IMR-90 (cell line): ENCODE results near the gene UBL3.

Experiments
- CEBPB ChIP-seq: IDR thresholded peaks from 2 replicates; pipeline ENCODE4 v1.6.1; 2012; ENCODE audit warnings: low read depth, low read length, improper control_type of control experiment
- CTCF ChIP-seq: conservative IDR thresholded peaks from 2 replicates; pipeline ENCODE4 v1.5.1; 2012; ENCODE audit warnings: mild to moderate bottlenecking, low read depth, low read length, improper control_type of control experiment
- ELK1 ChIP-seq: fragments of 150-350 bp; IDR thresholded peaks from 2 replicates; pipeline ENCODE4 v1.6.1; 2016; ENCODE audit warnings: low read depth, mild to moderate bottlenecking, low read length, moderate library complexity, borderline replicate concordance
- FOS ChIP-seq: fragments of 150-350 bp; IDR thresholded peaks from 2 replicates; pipeline ENCODE4 v1.6.1; 2016; ENCODE audit warnings: low read depth, low read length
- MXI1 ChIP-seq: IDR thresholded peaks from 2 replicates; pipeline ENCODE4 v1.6.1; 2012; ENCODE audit warnings: low read depth, mild to moderate bottlenecking, low read length, moderate library complexity, borderline replicate concordance
- POLR2A ChIP-seq: IDR thresholded peaks from 2 replicates; pipeline ENCODE4 v1.6.1; 2012; ENCODE audit warnings: mild to moderate bottlenecking, low read depth, low read length
- RAD21 ChIP-seq: IDR thresholded peaks from 2 replicates; pipeline ENCODE4 v1.6.1; 2012; ENCODE audit warnings: low read length, improper control_type of control experiment
- SMC3 ChIP-seq: fragments of 150-350 bp; IDR thresholded peaks from 2 replicates; pipeline ENCODE4 v1.6.1; 2016; ENCODE audit warnings: low read depth, mild to moderate bottlenecking, antibody characterized with exemption, low read length, moderate library complexity

GRCh38 chr13:29808264-29808663 lies 42.2 kb downstream of the UBL3 start:
- no peak for TF ChIP-seq ELK1
- TF ChIP-seq CTCF, result no peak
- no peak for TF ChIP-seq SMC3
- TF ChIP-seq POLR2A, result no peak
- TF ChIP-seq FOS, result no peak
- TF ChIP-seq RAD21, result no peak
- no peak for TF ChIP-seq CEBPB
- TF ChIP-seq MXI1, result no peak
